Endothelial cell of umbilical vein (primary cell): ENCODE results near the gene CEACAM20.

ENCODE experiments used
- CTCF ChIP-seq, 2 donors: IDR thresholded peaks; 1 replicate in 1 of 2; 2 replicates in 1 of 2; pipeline ENCODE4 v1.5.1; 2011; ENCODE audit warnings: low read length in 2 of 2, mild to moderate bottlenecking in 2 of 2, moderate library complexity in 2 of 2, control low read depth in 1 of 2, inconsistent platforms in 1 of 2, low read depth in 1 of 2; ENCODE audit not compliant: insufficient read depth in 1 of 2; ENCODE audit errors: extremely low read depth in 1 of 2
- EZH2 ChIP-seq: IDR thresholded peaks from 2 replicates; pipeline ENCODE4 v1.6.1; 2012; ENCODE audit warnings: borderline replicate concordance, low read depth, mild to moderate bottlenecking, moderate library complexity, low read length, inconsistent platforms; ENCODE audit not compliant: severe bottlenecking
- FOS ChIP-seq: IDR thresholded peaks from 2 replicates; pipeline ENCODE4 v1.6.1; 2011; ENCODE audit warnings: mild to moderate bottlenecking, low read length, moderate library complexity, borderline replicate concordance; ENCODE audit not compliant: insufficient read depth
- GATA2 ChIP-seq: IDR thresholded peaks from 2 replicates; pipeline ENCODE4 v1.7.0; 2011; ENCODE audit warnings: low read depth, mild to moderate bottlenecking, moderate library complexity, mixed read lengths, low read length; ENCODE audit not compliant: insufficient read length, insufficient read depth
- JUN ChIP-seq: IDR thresholded peaks from 2 replicates; pipeline ENCODE4 v1.6.1; 2011; ENCODE audit warnings: borderline replicate concordance, low read depth; ENCODE audit not compliant: insufficient read length, insufficient read depth
- MYC ChIP-seq: IDR thresholded peaks from one replicate; pipeline ENCODE4 v1.6.1; 2011; ENCODE audit warnings: mild to moderate bottlenecking, low read depth, low read length
- POLR2A ChIP-seq: IDR thresholded peaks from 2 replicates; pipeline ENCODE4 v1.6.1; 2012; ENCODE audit warnings: low read depth, mild to moderate bottlenecking, control low read depth, low read length
- POLR2AphosphoS5 ChIP-seq: IDR thresholded peaks from 2 replicates; pipeline ENCODE4 v1.6.1; 2012; ENCODE audit warnings: low read depth, mild to moderate bottlenecking, control low read depth, low read length, moderate library complexity; ENCODE audit not compliant: insufficient read depth
- TF ChIP-seq, protein P1 (sequence below): IDR thresholded peaks from 2 replicates; pipeline ENCODE4 v1.6.1; 2011; ENCODE audit not compliant: insufficient read depth, insufficient read length

- TF ChIP-seq CTCF (IDR thresholded peaks at IDR 0.05; ENCODE audit: extremely low read depth in 1 of 2, insufficient read depth in 1 of 2, low read depth in 1 of 2, low read length in 2 of 2) (no peak), EZH2 (no peak), POLR2A (no peak), FOS (no peak), POLR2AphosphoS5 (no peak), GATA2 (no peak), MYC (no peak), JUN (no peak)
- TF ChIP-seq, protein P1, sequence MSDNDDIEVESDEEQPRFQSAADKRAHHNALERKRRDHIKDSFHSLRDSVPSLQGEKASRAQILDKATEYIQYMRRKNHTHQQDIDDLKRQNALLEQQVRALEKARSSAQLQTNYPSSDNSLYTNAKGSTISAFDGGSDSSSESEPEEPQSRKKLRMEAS = no peak
Observed at GRCh38 chr19:44540736-44541135, 11.3 kb upstream of the CEACAM20 start.
